Measurements from ENCODE around the gene TNPO1. TPM values are rescaled to one million over a fixed set of nuclear protein-coding genes. Genes with fewer than 3 reads are reported as not detected.

TNPO1 gene
- total RNA-seq (2014; rRNA removed; shearing (Covaris generic)) (167 and 211 TPM in 2 replicates), polyA plus RNA-seq (2016; fragmentation: Nextera tagmentation; extraction: Ambion mirVana) (98.9 and 100 TPM in 2 replicates)

DNA sequence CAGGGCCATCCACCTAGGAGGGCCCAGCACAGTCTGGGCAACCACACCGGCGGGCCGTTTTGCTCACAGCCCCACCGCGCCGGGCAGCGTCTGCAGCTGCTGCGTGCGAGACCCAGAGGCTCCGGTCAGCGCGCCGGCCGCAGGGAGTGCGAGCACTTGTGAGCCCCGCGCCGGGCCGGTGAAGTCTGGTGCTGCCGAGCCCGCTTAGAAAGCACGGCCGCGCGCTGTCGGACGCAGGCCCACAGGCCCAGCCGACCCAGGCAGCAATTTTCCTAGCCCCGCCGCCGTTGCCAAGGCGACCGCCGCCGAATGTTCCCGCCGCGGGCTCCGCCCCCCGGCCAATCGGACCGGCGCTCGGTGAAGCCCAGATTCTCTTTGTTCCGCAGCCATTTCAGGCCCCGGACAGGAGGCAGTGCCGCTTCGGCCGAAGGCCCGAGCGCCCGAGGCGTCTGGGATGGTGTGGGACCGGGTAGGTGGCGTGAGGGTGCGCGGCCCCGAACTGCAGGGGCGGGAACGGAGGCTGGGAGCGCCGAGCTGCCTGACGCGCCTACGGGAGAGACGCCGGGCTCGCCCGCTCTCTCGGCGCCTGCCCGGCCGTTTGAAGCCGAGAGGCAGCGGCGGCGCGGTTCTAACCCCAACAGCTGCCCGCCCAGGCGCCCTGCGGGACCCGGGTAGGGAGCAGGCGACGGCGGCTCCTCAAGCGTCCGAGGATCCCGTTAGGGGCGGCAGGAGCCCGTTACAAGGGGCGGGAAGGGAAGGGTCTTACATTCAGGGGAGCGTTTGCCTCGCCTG is at the start of gene TNPO1:
Gene TNPO1, plus strand, starts transcription at position 378 of the 792 bp plus-strand sequence. Its CDS starts 77 bp downstream, at position 455.
- Histone ChIP-seq H3K4me1 (ENCODE audit: insufficient read depth) (peaks cover 19% of the 10 kb centered on the region), H2AFZ (peak within 1 kb of the TSS; percentile 99), H3K27me3 (replicated peaks; ENCODE audit: insufficient read depth) (no peaks in the 10 kb centered on the region), H3K9me2 (ENCODE audit: insufficient read depth) (no peaks in the 10 kb centered on the region), H4K20me1 (ENCODE audit: insufficient read depth) (no peaks in the 10 kb centered on the region), H3K4me3 (peak within 1 kb of the TSS; percentile 95), H3K36me3 (ENCODE audit: low read depth) (no peaks in the 10 kb centered on the region), H3K9ac (peak within 1 kb of the TSS; percentile 98), H3K4me2 (ENCODE audit: unreplicated experiment) (peak within 1 kb of the TSS; percentile 99), H3K9me3 (ENCODE audit: low read depth) (no peaks in the 10 kb centered on the region), H3F3A (ENCODE audit: insufficient read depth) (peaks cover 28% of the 10 kb centered on the region), H3K79me2 (ENCODE audit: insufficient read depth) (peaks cover 44% of the 10 kb centered on the region), H3K27ac (peak within 1 kb of the TSS; percentile 98)
- in situ Hi-C loops (cut with MboI), result no loop called here
- 1% methylated on average over 82 to 90 of the region's 93 CpGs for WGBS, 2 experiments (ENCODE audit: low coverage in 1 of 2, low lambda C conversion rate in 2 of 2, missing lambda C conversion rate in 2 of 2)
- TF ChIP-seq EZH2 (IDR thresholded peaks at IDR 0.05; ENCODE audit: insufficient read depth, poor library complexity, severe bottlenecking), result no peak
- no peak for TF ChIP-seq EZH2phosphoT487 (IDR thresholded peaks at IDR 0.05; ENCODE audit: insufficient read depth, low read depth)
- DNase-seq, result peak; percentile 95

DNA sequence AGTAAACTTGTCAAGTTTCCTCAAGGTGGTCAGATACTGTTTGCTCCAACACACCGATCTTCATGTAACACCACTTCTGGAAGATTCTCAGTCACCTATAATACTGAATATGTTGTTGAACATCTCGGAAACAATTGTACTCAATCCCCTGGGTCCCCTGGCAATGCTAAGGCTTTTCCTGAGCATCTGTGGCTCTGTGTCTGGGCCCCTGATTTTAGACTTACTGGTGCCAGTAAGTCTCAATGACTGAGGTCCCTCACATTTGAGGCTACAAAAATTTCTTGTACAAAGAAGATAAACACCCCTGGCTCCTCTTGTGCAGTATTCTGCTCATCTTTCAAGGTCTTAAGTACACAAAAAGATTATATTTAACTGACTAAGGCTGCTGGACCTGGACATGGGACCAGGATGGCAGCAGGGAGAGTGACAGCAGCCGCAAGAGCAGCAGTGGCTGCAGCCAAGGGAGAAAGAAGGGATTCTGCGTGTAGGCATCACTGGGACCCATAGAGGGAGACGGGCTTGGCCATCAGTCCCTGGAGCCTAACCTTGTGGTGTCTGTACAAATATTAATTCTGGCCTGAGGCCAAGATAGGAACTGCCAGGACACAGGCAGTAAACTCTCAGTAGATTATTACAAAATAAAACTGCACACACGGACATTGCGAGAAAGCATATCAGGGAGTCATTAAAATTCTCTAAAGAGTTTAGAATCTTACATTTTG is 49.0 kb upstream of the TNPO1 start:
- DNase-seq, result peak; percentile 2
- Histone ChIP-seq H3K79me2 (ENCODE audit: insufficient read depth) (no peaks in the 10 kb centered on the region), H3K9ac (no peak overlapping the region), H3K4me3 (no peak overlapping the region), H3K4me2 (ENCODE audit: unreplicated experiment) (no peak overlapping the region), H3F3A (ENCODE audit: insufficient read depth) (no peaks in the 10 kb centered on the region), H3K4me1 (ENCODE audit: insufficient read depth) (no peaks in the 10 kb centered on the region), H3K27ac (no peak overlapping the region), H4K20me1 (ENCODE audit: insufficient read depth) (no peaks in the 10 kb centered on the region), H3K9me3 (ENCODE audit: low read depth) (no peaks in the 10 kb centered on the region), H3K36me3 (ENCODE audit: low read depth) (no peaks in the 10 kb centered on the region), H2AFZ (no peak overlapping the region), H3K27me3 (replicated peaks; ENCODE audit: insufficient read depth) (no peaks in the 10 kb centered on the region; the same call in 1 of the 2 replicates), H3K9me2 (ENCODE audit: insufficient read depth) (no peaks in the 10 kb centered on the region)
- in situ Hi-C loops (cut with MboI), result no loop called here
- WGBS, 2 experiments (ENCODE audit: low coverage in 1 of 2, low lambda C conversion rate in 2 of 2, missing lambda C conversion rate in 2 of 2), result 65 to 70% methylated on average over 7 of the region's 7 CpGs
- TF ChIP-seq EZH2phosphoT487 (IDR thresholded peaks at IDR 0.05; ENCODE audit: insufficient read depth, low read depth) (no peak), EZH2 (IDR thresholded peaks at IDR 0.05; ENCODE audit: insufficient read depth, poor library complexity, severe bottlenecking) (no peak)

GRCh38 chr5:72770266-72770665 is 46.2 kb upstream of the TNPO1 start:
- H3K27me3 ChIP-seq (replicated peaks; ENCODE audit: insufficient read depth), result no peaks in the 10 kb centered on the region; the same call in 1 of the 2 replicates
- no peaks in the 10 kb centered on the region for H4K20me1 ChIP-seq (ENCODE audit: insufficient read depth)
- 95 to 96% methylated on average over 4 of the region's 4 CpGs for WGBS, 2 experiments (ENCODE audit: low coverage in 1 of 2, low lambda C conversion rate in 2 of 2, missing lambda C conversion rate in 2 of 2)
- no peak overlapping the region for H3K4me3 ChIP-seq
- in situ Hi-C loops (cut with MboI), result no loop called here
- no peak overlapping the region for H3K4me2 ChIP-seq (ENCODE audit: unreplicated experiment)
- H2AFZ ChIP-seq, result no peak overlapping the region
- no peak overlapping the region for H3K9ac ChIP-seq
- no peaks in the 10 kb centered on the region for H3K9me2 ChIP-seq (ENCODE audit: insufficient read depth)
- DNase-seq, result no peak
- no peaks in the 10 kb centered on the region for H3K4me1 ChIP-seq (ENCODE audit: insufficient read depth)
- H3K9me3 ChIP-seq (ENCODE audit: low read depth), result no peaks in the 10 kb centered on the region
- no peaks in the 10 kb centered on the region for H3F3A ChIP-seq (ENCODE audit: insufficient read depth)
- H3K36me3 ChIP-seq (ENCODE audit: low read depth), result no peaks in the 10 kb centered on the region
- TF ChIP-seq EZH2 (IDR thresholded peaks at IDR 0.05; ENCODE audit: insufficient read depth, poor library complexity, severe bottlenecking) (no peak), EZH2phosphoT487 (IDR thresholded peaks at IDR 0.05; ENCODE audit: insufficient read depth, low read depth) (no peak)
- H3K79me2 ChIP-seq (ENCODE audit: insufficient read depth), result no peaks in the 10 kb centered on the region
- no peak overlapping the region for H3K27ac ChIP-seq

GRCh38 chr5:72776684-72777083 is 39.8 kb upstream of the TNPO1 start:
- H4K20me1 ChIP-seq (ENCODE audit: insufficient read depth), result no peaks in the 10 kb centered on the region
- TF ChIP-seq EZH2phosphoT487 (IDR thresholded peaks at IDR 0.05; ENCODE audit: insufficient read depth, low read depth) (no peak), EZH2 (IDR thresholded peaks at IDR 0.05; ENCODE audit: insufficient read depth, poor library complexity, severe bottlenecking) (no peak)
- no peak overlapping the region for H3K9ac ChIP-seq
- H3K4me1 ChIP-seq (ENCODE audit: insufficient read depth), result no peaks in the 10 kb centered on the region
- no peak overlapping the region for H2AFZ ChIP-seq
- no peak overlapping the region for H3K4me2 ChIP-seq (ENCODE audit: unreplicated experiment)
- in situ Hi-C loops (cut with MboI), result no loop called here
- no peaks in the 10 kb centered on the region for H3K27me3 ChIP-seq (replicated peaks; ENCODE audit: insufficient read depth)
- no peaks in the 10 kb centered on the region for H3F3A ChIP-seq (ENCODE audit: insufficient read depth)
- H3K9me3 ChIP-seq (ENCODE audit: low read depth), result peaks cover 5% of the 10 kb centered on the region
- no peaks in the 10 kb centered on the region for H3K36me3 ChIP-seq (ENCODE audit: low read depth)
- H3K79me2 ChIP-seq (ENCODE audit: insufficient read depth), result no peaks in the 10 kb centered on the region
- H3K4me3 ChIP-seq, result no peak overlapping the region
- DNase-seq, result no peak
- H3K27ac ChIP-seq, result no peak overlapping the region
- 74 to 77% methylated on average over 1 of the region's 1 CpG for WGBS, 2 experiments (ENCODE audit: low coverage in 1 of 2, low lambda C conversion rate in 2 of 2, missing lambda C conversion rate in 2 of 2)
- H3K9me2 ChIP-seq (ENCODE audit: insufficient read depth), result no peaks in the 10 kb centered on the region

Data from GM23248 (cell line).